Smooth muscle cell (in vitro differentiated cells): ENCODE results near the gene RO60. TPM values are rescaled to one million over a fixed set of nuclear protein-coding genes. Genes with fewer than 3 reads are reported as not detected.

Experiments
- DNase-seq: peaks from one replicate; lab custom pipeline; 2025; ENCODE audit not compliant: unreplicated experiment; lab: John Stamatoyannopoulos, UW
- H2AFZ ChIP-seq: fragments of 200-600 bp; sonication (generic); 2 replicates; pipeline ENCODE4 v1.6.0; 2016; ENCODE audit warnings: antibody characterized with exemption, low read depth, mild to moderate bottlenecking
- H3F3A ChIP-seq: fragments of 200-600 bp; sonication (generic); 2 replicates; pipeline ENCODE4 v1.6.0; 2017; ENCODE audit warnings: antibody characterized with exemption, low read depth
- H3K27ac ChIP-seq: fragments of 200-600 bp; sonication (generic); 2 replicates; pipeline ENCODE4 v1.5.1; 2016; ENCODE audit warnings: low read depth, mild to moderate bottlenecking
- H3K27me3 ChIP-seq: fragments of 200-600 bp; sonication (generic); 2 replicates; pipeline ENCODE4 v1.6.1; 2016; ENCODE audit warnings: low read depth, mild to moderate bottlenecking
- H3K36me3 ChIP-seq: fragments of 200-600 bp; sonication (generic); 2 replicates; pipeline ENCODE4 v1.5.1; 2016; ENCODE audit warnings: low read depth
- H3K4me1 ChIP-seq: fragments of 200-600 bp; sonication (generic); 2 replicates; pipeline ENCODE4 v1.5.1; 2016; ENCODE audit warnings: low read depth
- H3K4me2 ChIP-seq: fragments of 200-600 bp; sonication (generic); 2 replicates; pipeline ENCODE4 v1.6.0; 2016; ENCODE audit warnings: mild to moderate bottlenecking
- H3K4me3 ChIP-seq: fragments of 200-600 bp; sonication (generic); 2 replicates; pipeline ENCODE4 v1.5.1; 2016; ENCODE audit warnings: mild to moderate bottlenecking
- H3K79me2 ChIP-seq: fragments of 200-600 bp; sonication (generic); 2 replicates; pipeline ENCODE4 v1.6.0; 2016; ENCODE audit warnings: low read depth, mild to moderate bottlenecking
- H3K9ac ChIP-seq: fragments of 200-600 bp; sonication (generic); 2 replicates; pipeline ENCODE4 v1.6.0; 2016; ENCODE audit warnings: low read depth
- H3K9me3 ChIP-seq: fragments of 200-600 bp; sonication (generic); replicated peaks from 2 replicates; pipeline ENCODE4 v1.5.1; 2016; ENCODE audit warnings: low read depth
- H4K20me1 ChIP-seq: fragments of 200-600 bp; sonication (generic); 2 replicates; pipeline ENCODE4 v1.6.0; 2016; ENCODE audit warnings: low read depth
- WGBS: methylation state at CpG from one replicate; pipeline ENCODE4 v1.1.7; 2016; ENCODE audit warnings: low lambda C conversion rate; 5-methylcytosine and 5-hydroxymethylcytosine counted together
- polyA plus RNA-seq: library from polyadenylated mRNA; unstranded; fragments of >200 nt; fragmentation: Nextera tagmentation; extraction: Ambion mirVana; gene quantifications from 2 replicates; pipeline ENCODE4 v1.2.1, GENCODE V29; 2016
- total RNA-seq: library from RNA; depleted of rRNA; stranded (reverse); fragments of >200 nt; gene quantifications from 2 replicates; pipeline ENCODE4 v1.2.3, GENCODE V29; 2014
- TF ChIP-seq, protein P1 (sequence below): fragments of 200-600 bp; sonication (generic); IDR thresholded peaks from 2 replicates; pipeline ENCODE4 v1.5.1; 2017; ENCODE audit warnings: borderline replicate concordance, mild to moderate bottlenecking, antibody characterized with exemption; ENCODE audit not compliant: insufficient read depth, poor library complexity, severe bottlenecking

The RO60 gene
- total and polyA plus RNA-seq, 2 experiments from 2014 or later: 114 to 124 TPM

DNA sequence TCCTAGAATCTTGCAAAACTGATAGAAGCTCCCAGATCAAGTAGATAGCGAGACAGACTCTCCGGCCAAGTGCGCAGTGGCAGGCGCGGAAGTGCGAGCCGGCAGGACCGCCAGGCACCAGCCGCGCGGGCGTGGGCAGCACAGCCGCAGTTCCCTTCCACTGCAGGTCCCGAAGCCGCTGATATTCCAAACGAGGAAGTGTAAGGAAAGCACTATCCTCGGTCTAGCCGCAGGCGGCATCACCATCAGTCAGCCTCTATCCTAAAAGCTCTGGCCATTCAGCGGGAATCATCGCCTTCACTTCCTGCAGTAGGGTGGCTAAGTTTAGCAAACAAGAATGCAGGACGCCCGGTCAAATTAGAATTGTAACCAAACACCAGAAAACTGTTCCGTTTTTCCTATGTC is 45.1 kb downstream of the RO60 start:
- Histone ChIP-seq H3K27ac (peak overlapping the region; percentile 91), H2AFZ (peak overlapping the region; percentile 98), H3K4me3 (peak overlapping the region; percentile 91), H3K4me1 (peaks cover 4% of the 10 kb centered on the region), H3K4me2 (peak overlapping the region; percentile 97), H3K9me3 (no peaks in the 10 kb centered on the region), H3F3A (peaks cover 16% of the 10 kb centered on the region), H3K79me2 (peaks cover 32% of the 10 kb centered on the region), H3K9ac (peak overlapping the region; percentile 88), H4K20me1 (no peaks in the 10 kb centered on the region), H3K27me3 (no peaks in the 10 kb centered on the region), H3K36me3 (no peaks in the 10 kb centered on the region)
- TF ChIP-seq, protein P1, sequence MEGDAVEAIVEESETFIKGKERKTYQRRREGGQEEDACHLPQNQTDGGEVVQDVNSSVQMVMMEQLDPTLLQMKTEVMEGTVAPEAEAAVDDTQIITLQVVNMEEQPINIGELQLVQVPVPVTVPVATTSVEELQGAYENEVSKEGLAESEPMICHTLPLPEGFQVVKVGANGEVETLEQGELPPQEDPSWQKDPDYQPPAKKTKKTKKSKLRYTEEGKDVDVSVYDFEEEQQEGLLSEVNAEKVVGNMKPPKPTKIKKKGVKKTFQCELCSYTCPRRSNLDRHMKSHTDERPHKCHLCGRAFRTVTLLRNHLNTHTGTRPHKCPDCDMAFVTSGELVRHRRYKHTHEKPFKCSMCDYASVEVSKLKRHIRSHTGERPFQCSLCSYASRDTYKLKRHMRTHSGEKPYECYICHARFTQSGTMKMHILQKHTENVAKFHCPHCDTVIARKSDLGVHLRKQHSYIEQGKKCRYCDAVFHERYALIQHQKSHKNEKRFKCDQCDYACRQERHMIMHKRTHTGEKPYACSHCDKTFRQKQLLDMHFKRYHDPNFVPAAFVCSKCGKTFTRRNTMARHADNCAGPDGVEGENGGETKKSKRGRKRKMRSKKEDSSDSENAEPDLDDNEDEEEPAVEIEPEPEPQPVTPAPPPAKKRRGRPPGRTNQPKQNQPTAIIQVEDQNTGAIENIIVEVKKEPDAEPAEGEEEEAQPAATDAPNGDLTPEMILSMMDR: no peak
- no peak for DNase-seq
- WGBS: under 1% methylated on average over 24 of the region's 24 CpGs

DNA sequence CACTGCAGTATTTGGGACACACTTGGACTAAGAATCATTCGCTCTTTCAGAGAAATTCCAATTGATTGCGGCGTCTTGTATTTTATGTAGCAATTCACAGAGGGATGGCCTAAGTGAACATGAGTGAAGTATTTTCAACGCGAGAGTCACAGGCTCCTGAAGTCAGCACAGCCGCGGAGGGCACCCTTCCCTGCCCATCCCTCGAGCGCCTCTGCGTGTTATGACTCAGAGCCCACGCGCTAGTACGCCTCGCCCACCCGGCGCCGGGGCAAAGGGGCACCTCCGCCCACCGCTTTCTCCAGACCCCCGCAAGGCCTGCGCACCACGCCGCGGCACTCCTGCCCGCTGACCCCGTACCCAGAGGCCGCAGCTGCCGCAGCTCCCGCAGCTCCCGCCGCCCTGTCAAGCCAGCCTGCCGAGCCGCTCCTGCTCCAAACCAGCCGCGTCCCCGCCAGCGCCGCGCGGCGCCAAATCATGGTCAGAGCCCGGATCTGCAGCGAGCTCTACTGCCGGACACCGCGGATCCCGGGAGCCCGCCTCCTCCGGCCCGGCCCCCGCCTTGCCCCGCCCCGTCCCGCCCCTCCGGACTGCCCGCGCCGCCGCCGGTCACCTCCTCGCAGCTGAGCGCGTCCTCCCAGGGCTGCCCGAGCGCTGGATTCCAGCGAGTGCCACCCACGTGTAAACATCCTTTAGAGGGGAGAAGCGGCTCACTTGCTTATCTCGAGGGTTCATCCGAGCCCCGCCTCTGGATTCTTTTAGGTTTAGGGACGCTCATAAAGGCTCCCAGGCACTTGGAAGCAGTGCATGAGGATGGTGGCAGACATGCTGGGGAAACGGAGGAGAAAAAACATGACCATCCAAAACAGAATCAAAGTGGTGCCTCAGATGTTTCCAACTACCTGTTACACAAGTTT is 45.8 kb downstream of the RO60 start, which contains the start of gene GLRX2:
GLRX2 (minus strand) TSS at position 508 of the 914 bp plus-strand sequence; CDS start at position 476, 32 bp downstream.
- peak within 1 kb of the TSS; percentile 98 for H2AFZ ChIP-seq
- H3K4me2 ChIP-seq: peak within 1 kb of the TSS; percentile 97
- H3K4me3 ChIP-seq: peak within 1 kb of the TSS; percentile 91
- H4K20me1 ChIP-seq: no peaks in the 10 kb centered on the region
- no peaks in the 10 kb centered on the region for H3K36me3 ChIP-seq
- TF ChIP-seq, protein P1: no peak
- peaks cover 4% of the 10 kb centered on the region for H3K4me1 ChIP-seq
- H3K9ac ChIP-seq: peak within 1 kb of the TSS; percentile 88
- WGBS: under 1% methylated on average over 57 of the region's 73 CpGs
- H3K27me3 ChIP-seq: no peaks in the 10 kb centered on the region
- H3K9me3 ChIP-seq: no peaks in the 10 kb centered on the region
- peaks cover 16% of the 10 kb centered on the region for H3F3A ChIP-seq
- peak; percentile 90 for DNase-seq
- H3K79me2 ChIP-seq: peaks cover 32% of the 10 kb centered on the region
- peak within 1 kb of the TSS; percentile 91 for H3K27ac ChIP-seq

GRCh38 chr1:193105821-193106177 is 46.4 kb downstream of the RO60 start:
- Histone ChIP-seq H3K79me2 (peaks cover 32% of the 10 kb centered on the region), H3K36me3 (no peaks in the 10 kb centered on the region), H3K9ac (peak overlapping the region; percentile 88), H3K4me1 (peaks cover 4% of the 10 kb centered on the region), H3K9me3 (no peaks in the 10 kb centered on the region), H2AFZ (peak overlapping the region; percentile 98), H3F3A (peaks cover 18% of the 10 kb centered on the region), H3K27ac (peak overlapping the region; percentile 91), H3K4me2 (peak overlapping the region; percentile 97), H4K20me1 (no peaks in the 10 kb centered on the region), H3K27me3 (no peaks in the 10 kb centered on the region), H3K4me3 (peak overlapping the region; percentile 91)
- WGBS: 63% methylated on average over 4 of the region's 4 CpGs
- TF ChIP-seq, protein P1: no peak
- DNase-seq: no peak
